Measurements from ENCODE around the gene PTPN14.

Gene PTPN14

DNA sequence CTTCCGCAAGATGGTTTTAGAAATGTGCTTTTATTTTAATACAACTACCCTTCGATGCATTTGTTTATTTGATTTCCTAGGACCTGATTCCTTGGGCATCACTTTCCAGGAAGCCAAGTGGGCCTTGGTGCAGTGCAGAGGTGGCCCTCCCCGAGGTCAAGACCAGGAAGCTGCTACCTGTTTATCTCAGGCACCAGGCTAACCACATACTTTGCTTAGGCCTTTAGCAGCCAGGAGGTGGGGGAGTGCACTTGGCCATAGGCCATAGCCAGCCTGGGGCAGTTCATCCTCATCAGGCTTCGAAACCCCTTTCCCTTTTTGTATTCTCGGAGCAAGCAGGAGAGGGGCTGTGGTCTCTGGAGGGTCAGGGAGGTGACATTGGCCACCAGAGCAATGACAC, 225.0 kb downstream of the PTPN14 start:
- no peaks in the 10 kb centered on the region for H3K27me3 ChIP-seq (ENCODE audit: insufficient read depth, poor library complexity, severe bottlenecking)
- no peak for TF ChIP-seq SPI1 (IDR thresholded peaks at IDR 0.05; ENCODE audit: borderline replicate concordance, low read depth)
- TF ChIP-seq GABPA (IDR thresholded peaks at IDR 0.05; ENCODE audit: low read depth) = no peak
- no peak for TF ChIP-seq POLR2AphosphoS5 (IDR thresholded peaks at IDR 0.05; ENCODE audit: low read depth)
- no peak for TF ChIP-seq CTCF (IDR thresholded peaks at IDR 0.05; ENCODE audit: insufficient read depth, low read length)
- TF ChIP-seq, protein P1, sequence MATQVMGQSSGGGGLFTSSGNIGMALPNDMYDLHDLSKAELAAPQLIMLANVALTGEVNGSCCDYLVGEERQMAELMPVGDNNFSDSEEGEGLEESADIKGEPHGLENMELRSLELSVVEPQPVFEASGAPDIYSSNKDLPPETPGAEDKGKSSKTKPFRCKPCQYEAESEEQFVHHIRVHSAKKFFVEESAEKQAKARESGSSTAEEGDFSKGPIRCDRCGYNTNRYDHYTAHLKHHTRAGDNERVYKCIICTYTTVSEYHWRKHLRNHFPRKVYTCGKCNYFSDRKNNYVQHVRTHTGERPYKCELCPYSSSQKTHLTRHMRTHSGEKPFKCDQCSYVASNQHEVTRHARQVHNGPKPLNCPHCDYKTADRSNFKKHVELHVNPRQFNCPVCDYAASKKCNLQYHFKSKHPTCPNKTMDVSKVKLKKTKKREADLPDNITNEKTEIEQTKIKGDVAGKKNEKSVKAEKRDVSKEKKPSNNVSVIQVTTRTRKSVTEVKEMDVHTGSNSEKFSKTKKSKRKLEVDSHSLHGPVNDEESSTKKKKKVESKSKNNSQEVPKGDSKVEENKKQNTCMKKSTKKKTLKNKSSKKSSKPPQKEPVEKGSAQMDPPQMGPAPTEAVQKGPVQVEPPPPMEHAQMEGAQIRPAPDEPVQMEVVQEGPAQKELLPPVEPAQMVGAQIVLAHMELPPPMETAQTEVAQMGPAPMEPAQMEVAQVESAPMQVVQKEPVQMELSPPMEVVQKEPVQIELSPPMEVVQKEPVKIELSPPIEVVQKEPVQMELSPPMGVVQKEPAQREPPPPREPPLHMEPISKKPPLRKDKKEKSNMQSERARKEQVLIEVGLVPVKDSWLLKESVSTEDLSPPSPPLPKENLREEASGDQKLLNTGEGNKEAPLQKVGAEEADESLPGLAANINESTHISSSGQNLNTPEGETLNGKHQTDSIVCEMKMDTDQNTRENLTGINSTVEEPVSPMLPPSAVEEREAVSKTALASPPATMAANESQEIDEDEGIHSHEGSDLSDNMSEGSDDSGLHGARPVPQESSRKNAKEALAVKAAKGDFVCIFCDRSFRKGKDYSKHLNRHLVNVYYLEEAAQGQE (IDR thresholded peaks at IDR 0.05; ENCODE audit: insufficient replicate concordance, low read depth) = no peak
- DNase-seq (ENCODE audit: low read depth in 1 of 2, low spot score in 1 of 2) = no peak
- H3K27ac ChIP-seq (replicated peaks) = no peak overlapping the region
- no peak overlapping the region for H3K4me3 ChIP-seq (replicated peaks; ENCODE audit: insufficient read depth, low read length)

GRCh38 chr1:214324896-214325800, 226.3 kb downstream of the PTPN14 start:
- Histone ChIP-seq H3K27me3 (ENCODE audit: insufficient read depth, poor library complexity, severe bottlenecking) (no peaks in the 10 kb centered on the region), H3K4me3 (replicated peaks; ENCODE audit: insufficient read depth, low read length) (no peak overlapping the region), H3K27ac (replicated peaks) (no peak overlapping the region)
- TF ChIP-seq, protein P1 (IDR thresholded peaks at IDR 0.05; ENCODE audit: insufficient replicate concordance, low read depth) = no peak
- TF ChIP-seq POLR2AphosphoS5 (IDR thresholded peaks at IDR 0.05; ENCODE audit: low read depth) (no peak), SPI1 (IDR thresholded peaks at IDR 0.05; ENCODE audit: borderline replicate concordance, low read depth) (no peak), GABPA (IDR thresholded peaks at IDR 0.05; ENCODE audit: low read depth) (no peak), CTCF (IDR thresholded peaks at IDR 0.05; ENCODE audit: insufficient read depth, low read length) (no peak)
- no peak for DNase-seq (ENCODE audit: low read depth in 1 of 2, low spot score in 1 of 2)

DNA sequence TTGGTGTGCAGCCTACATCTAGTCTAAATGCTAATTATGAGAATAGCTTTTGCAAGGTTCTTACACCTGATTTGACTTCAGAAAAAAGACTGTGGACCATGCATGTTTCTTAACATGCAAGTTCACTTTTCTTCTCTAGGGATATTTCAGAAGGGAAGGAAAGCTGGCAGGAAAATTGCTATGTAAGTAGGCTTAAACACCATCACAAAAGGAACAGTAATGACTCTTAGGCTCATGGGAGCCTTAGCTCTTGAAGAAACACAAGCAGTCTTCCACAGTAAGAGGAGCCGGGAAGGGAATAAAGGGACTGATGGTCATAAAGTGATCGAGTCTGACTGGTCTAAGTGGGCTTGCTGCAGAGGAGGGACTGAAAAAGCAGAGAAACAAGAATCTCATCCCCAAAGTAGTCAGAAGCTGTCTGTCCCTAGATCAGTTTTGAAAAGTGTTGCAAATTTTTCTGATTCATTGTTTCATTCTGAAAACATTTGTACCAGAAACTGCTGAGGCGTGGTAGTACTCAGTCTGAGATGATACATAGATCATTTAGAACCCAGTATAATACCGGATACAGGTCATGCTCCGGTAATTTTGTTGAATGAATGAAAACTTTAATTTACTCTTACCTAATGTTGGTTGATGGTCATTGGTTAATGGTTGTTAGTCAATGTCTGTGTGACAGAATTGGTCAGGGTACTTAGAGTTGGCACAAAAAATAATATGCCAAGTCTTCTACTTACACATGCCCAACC, 229.5 kb downstream of the PTPN14 start:
- Histone ChIP-seq H3K27me3 (ENCODE audit: insufficient read depth, poor library complexity, severe bottlenecking) (no peaks in the 10 kb centered on the region), H3K27ac (replicated peaks) (no peak overlapping the region), H3K4me3 (replicated peaks; ENCODE audit: insufficient read depth, low read length) (no peak overlapping the region)
- TF ChIP-seq, protein P1 (IDR thresholded peaks at IDR 0.05; ENCODE audit: insufficient replicate concordance, low read depth) = no peak
- no peak for TF ChIP-seq POLR2AphosphoS5 (IDR thresholded peaks at IDR 0.05; ENCODE audit: low read depth)
- TF ChIP-seq CTCF (IDR thresholded peaks at IDR 0.05; ENCODE audit: insufficient read depth, low read length) = no peak
- TF ChIP-seq GABPA (IDR thresholded peaks at IDR 0.05; ENCODE audit: low read depth) = no peak
- no peak for TF ChIP-seq SPI1 (IDR thresholded peaks at IDR 0.05; ENCODE audit: borderline replicate concordance, low read depth)
- DNase-seq (ENCODE audit: low read depth in 1 of 2, low spot score in 1 of 2) = no peak
